Thyroid gland (tissue), 4 donors: Measurements from ENCODE around the gene CCR2.

ENCODE experiments used
- POLR2A ChIP-seq, 2 donors: fragments of 450-650 bp; IDR thresholded peaks; one replicate each; pipeline ENCODE4 v1.6.1; 2017; ENCODE audit warnings: antibody characterized with exemption in 2 of 2, mild to moderate bottlenecking in 2 of 2, moderate library complexity in 1 of 2
- TF ChIP-seq, protein P1 (sequence below), 6 experiments: fragments of 200-600 bp in 3 of 6; fragments of 450-650 bp in 3 of 6; sonication (generic) in 3 of 6; IDR thresholded peaks; one replicate each; pipeline ENCODE4 v1.5.1; 2016 to 2019; ENCODE audit warnings: antibody characterized with exemption in 6 of 6, mild to moderate bottlenecking in 2 of 6, inconsistent platforms in 1 of 6, moderate library complexity in 1 of 6

DNA sequence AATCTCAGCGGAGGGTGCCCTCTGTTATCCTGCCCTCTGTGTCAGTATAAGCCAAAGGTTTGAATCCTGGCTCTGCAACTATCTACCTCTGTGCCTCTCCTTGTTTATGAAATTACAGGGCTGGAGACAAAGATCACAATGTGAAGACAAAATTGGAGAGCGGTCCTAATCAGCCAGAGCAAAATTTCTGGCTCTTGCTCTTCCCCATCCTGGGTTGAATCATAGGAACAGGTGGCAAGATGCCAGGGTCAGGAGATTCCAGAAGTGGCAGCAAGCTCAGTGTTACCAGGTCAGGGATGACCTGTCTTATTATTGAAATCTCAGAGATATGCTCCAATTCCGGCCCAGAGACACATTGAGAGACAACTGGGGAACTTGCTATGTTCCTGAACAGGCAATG lies 2.3 kb upstream of the CCR2 start:
- TF ChIP-seq, protein P1, sequence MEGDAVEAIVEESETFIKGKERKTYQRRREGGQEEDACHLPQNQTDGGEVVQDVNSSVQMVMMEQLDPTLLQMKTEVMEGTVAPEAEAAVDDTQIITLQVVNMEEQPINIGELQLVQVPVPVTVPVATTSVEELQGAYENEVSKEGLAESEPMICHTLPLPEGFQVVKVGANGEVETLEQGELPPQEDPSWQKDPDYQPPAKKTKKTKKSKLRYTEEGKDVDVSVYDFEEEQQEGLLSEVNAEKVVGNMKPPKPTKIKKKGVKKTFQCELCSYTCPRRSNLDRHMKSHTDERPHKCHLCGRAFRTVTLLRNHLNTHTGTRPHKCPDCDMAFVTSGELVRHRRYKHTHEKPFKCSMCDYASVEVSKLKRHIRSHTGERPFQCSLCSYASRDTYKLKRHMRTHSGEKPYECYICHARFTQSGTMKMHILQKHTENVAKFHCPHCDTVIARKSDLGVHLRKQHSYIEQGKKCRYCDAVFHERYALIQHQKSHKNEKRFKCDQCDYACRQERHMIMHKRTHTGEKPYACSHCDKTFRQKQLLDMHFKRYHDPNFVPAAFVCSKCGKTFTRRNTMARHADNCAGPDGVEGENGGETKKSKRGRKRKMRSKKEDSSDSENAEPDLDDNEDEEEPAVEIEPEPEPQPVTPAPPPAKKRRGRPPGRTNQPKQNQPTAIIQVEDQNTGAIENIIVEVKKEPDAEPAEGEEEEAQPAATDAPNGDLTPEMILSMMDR (IDR thresholded peaks at IDR 0.05), result no peak
- no peak for TF ChIP-seq POLR2A (IDR thresholded peaks at IDR 0.05)
